Middle frontal gyrus (tissue), 1 donor: Measurements from ENCODE around the gene ECE2.
"Not testable (repeated sequence)": the region's sequence is repeated elsewhere in the genome, so short reads cannot be mapped to it uniquely, and the experiment has no call there.

Experiments
- DNase-seq: peaks from one replicate; pipeline ENCODE4 v3.0.0-alpha.2; 2015; ENCODE audit warnings: low spot score; ENCODE audit errors: extremely low spot score

ECE2 gene

GRCh38 chr3:184262764-184263179 lies 13.1 kb upstream of the ECE2 start:
- no peak for DNase-seq

GRCh38 chr3:184267249-184267648 lies 8.6 kb upstream of the ECE2 start:
- not testable (repeated sequence) for DNase-seq

DNA sequence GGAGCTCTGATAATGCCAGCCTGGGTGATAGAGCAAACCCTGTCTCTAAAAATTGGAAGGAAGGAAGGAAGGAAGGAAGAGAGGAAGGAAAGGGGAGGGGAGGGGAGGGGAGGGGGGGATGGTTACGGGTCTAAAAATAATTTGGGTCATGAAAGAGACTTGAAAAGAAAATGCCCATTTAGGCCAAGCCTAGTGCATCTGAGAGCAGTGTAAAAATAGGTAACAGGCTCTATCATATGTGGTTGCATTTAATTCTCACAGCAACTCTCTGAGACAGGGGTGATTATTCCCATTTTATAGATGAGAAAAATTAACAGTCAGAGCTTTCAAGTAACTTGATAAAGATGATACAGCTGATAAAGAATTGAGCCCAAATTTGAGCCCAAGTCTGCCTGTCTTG lies 3.6 kb upstream of the ECE2 start:
- DNase-seq, result no peak

GRCh38 chr3:184275381-184275701 lies 481 bp upstream of the ECE2 start:
- DNase-seq, result no peak

DNA sequence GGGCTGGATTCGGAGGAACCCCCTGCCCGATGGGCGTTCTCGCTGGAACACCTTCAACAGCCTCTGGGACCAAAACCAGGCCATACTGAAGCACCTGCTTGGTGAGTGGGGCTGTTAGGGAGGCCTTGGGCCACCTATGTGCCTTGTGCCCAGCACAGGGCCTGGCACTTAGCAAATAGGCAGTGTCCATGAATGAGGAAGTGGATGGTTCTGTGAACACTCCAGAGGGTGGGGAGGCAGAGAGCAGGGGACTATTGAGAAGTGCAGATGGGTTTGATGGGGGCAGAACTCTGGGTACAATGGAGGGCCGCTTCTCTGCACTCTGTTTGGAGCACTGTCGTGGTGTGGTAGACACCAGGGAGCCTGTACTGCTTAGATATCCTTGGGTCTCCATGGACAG lies 1.5 kb downstream of the ECE2 start:
- no peak for DNase-seq

DNA sequence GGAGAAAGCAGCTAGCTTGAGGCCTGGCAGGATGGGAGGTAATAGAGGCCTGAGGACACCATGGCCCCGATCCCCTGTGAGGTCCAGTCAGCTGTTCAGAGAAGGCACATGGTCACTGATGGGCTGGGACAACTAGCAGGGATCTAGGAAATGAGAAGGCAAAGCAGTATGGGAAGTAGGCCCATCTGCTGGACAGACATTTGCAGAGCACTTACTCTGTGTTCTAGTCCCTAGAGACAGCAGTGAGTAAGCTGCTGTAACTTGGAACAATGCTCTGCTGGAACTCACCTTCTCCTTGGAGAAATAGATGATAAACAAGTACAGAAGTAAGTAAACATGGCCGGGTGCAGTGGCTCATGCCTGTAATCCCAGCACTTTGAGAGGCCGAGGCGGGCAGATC lies 7.1 kb downstream of the ECE2 start:
- DNase-seq, result no peak

DNA sequence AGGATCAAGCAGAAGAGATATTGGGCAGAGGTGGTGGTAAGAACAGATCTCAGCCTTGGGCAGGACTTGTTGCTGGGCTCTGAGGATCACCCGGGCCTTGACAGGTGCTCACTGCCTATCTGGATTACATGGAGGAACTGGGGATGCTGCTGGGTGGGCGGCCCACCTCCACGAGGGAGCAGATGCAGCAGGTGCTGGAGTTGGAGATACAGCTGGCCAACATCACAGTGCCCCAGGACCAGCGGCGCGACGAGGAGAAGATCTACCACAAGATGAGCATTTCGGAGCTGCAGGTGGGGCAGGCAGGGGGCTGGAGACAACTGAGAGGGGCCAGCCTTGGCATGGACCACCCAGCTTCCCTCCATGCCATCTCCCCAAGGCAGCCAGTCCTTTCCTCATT lies 7.9 kb downstream of the ECE2 start:
- DNase-seq, result no peak

DNA sequence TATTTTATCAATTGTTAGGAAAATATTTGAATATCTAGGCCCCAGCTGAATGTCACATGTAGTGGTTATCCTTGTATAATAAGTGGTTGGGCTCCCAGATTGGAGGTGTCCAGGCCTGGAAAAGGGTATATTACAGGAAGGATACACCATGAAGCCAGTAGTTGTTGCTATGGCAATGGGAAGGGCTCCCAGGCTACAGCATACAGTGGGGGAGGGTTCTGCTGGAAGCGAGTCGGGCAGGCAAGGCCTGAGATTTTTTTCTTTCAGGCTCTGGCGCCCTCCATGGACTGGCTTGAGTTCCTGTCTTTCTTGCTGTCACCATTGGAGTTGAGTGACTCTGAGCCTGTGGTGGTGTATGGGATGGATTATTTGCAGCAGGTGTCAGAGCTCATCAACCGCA lies 8.9 kb downstream of the ECE2 start:
- peak; percentile 56 for DNase-seq

DNA sequence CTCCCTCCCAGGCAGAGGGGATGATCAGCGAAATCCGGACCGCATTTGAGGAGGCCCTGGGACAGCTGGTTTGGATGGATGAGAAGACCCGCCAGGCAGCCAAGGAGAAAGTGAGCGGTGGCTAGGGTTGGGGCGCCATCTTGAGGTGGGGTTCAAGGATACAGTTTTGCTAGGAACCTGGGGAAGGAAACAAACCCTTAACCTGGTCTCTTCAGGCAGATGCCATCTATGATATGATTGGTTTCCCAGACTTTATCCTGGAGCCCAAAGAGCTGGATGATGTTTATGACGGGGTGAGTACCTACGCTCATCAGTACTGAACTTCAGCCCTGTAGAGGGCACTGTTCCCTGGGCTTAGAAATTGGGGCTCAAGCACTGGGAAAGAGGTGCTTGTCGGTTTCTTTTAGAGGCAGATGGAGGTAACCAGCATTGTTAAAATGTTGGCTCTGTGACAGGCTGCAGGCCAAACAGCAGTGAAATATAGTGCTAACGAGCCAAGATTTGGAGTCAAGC lies 13.7 kb downstream of the ECE2 start:
- no peak for DNase-seq

- no peak for DNase-seq
These were observed 14.5 kb downstream of the ECE2 start for GRCh38 chr3:184290331-184290730.

DNA sequence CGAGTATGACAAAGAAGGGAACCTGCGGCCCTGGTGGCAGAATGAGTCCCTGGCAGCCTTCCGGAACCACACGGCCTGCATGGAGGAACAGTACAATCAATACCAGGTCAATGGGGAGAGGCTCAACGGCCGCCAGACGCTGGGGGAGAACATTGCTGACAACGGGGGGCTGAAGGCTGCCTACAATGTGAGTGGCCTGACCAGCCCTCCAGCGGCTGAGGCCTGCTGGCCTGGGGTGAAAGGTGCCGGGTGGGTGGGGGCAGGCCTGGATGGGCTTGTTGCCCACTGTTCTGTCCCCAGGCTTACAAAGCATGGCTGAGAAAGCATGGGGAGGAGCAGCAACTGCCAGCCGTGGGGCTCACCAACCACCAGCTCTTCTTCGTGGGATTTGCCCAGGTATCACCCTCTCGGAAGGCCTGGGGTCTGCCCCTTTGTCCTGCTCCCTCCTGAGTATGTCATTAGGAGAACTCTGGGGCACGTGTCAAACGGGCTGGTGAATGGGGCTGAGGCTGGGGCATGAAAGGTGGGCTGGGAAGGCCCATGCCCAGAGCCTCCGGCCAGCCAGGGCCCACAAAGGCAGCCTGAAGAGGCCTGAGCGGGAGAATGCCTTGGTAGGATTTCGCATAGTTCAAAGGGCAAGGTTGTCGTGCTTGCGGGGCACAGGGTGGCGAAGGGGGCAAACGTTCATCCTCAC lies 15.4 kb downstream of the ECE2 start:
- DNase-seq, result no peak

- DNase-seq, result no peak
These were observed 16.1 kb downstream of the ECE2 start for GRCh38 chr3:184291738-184292445.

DNA sequence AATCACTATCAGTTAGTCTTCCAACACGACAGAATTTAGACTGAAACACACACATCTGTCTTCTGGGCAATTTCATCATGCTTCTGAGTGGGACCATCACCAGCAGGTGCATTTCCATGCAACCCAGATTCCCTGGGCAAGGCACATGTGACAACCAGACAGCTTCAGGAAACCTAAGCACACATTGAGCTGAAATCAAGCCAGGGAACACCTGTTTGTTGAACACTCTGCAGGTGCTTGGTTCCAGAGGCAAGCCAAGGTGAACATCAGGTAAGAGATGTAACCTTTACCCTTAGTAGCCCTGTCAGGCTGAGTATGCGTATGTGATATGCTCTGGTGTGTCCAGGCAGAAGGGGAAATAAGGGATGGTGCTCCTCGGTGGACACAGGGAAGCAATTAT lies 19.9 kb downstream of the ECE2 start:
- DNase-seq, result no peak

DNA sequence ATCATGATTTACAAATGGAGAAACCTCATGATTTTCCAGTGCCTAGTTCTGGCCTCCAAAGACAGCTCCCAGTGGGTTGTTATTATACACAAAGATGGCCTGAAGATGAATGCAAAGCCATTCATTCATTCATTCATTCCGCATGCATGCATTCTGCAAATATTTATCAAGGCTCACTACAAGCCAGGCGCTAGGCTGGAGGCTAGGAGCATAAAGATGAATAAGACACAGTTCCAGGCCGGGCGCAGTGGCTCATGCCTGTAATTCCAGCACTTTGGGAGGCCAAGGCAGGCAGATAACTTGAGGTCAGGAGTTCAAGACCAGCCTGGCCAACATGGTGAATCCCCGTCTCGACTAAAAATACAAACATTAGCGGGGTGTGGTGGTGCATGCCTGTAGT lies 20.8 kb downstream of the ECE2 start:
- DNase-seq, result no peak

GRCh38 chr3:184298759-184299487 lies 23.1 kb downstream of the ECE2 start, which contains the start of gene PSMD2:
PSMD2 (plus strand) TSS chr3:184299241; CDS start chr3:184299267, 26 bp downstream.
- DNase-seq, result peak; percentile 88

DNA sequence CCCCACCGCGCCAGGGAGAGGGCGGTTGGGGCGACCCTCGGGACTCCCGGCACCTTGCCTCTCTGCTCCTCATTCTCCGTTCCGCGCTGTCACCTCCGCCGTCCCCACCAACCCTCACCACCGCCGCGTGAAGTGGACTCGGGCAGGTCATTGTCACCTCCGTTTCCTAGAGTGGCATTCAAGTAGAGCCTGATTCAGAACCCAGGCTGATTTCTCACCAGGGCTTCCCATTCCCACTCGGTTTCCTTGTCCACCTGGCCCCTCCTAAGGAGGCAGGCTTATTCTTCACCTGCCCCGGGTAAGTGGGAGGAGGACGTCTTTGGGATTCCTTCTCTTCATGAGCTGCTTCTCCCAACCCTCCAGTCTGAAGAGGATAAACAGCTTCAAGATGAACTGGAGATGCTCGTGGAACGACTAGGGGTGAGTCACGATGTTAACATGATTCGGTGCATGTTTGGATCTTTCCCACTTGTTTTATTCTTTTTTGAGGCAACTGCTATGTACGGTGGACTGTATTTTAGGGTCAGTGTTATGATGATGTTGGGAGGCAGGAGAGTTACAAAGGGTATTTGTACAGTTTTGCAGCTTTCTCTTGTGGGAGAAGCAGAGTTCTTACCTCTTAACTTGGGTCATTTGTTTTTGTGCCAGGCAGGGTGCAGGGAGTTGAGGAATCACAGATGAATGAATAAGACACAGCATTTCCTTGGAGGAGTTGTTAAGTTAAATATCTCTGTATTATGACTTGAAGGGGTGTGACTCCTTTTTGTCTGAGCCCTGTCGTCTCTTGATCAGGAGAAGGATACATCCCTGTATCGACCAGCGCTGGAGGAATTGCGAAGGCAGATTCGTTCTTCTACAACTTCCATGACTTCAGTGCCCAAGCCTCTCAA lies 23.9 kb downstream of the ECE2 start:
- DNase-seq, result no peak

DNA sequence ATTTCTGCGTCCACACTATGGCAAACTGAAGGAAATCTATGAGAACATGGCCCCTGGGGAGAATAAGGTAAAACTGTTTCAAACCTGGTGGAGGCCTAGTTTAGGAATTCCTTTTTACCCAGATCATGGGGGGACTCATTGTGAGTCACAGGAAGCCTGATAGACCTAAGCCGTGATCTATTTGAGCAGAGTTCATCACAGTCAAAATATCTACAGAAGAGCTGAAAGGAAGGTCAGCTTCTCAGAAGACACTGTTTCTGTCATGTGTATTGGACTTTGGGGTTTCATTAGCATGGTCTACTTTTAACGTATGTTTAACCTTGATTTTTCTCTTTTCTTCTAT lies 24.5 kb downstream of the ECE2 start:
- DNase-seq, result no peak

DNA sequence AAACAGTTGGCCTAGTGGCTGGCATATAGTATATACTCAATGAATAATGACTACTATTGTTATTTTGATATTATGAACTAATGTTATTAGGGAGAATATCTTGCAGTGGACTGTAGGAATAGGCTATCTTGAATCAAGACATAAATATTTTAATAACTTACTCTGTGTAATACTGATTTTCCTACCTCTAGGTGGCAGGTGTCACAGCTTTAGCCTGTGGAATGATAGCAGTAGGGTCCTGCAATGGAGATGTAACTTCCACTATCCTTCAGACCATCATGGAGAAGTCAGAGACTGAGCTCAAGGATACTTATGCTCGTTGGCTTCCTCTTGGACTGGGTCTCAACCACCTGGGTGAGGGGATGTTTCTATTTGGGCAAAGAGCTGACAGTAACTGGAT lies 29.8 kb downstream of the ECE2 start:
- DNase-seq, result no peak

- no peak for DNase-seq
These were observed 30.6 kb downstream of the ECE2 start for GRCh38 chr3:184306341-184306972.

DNA sequence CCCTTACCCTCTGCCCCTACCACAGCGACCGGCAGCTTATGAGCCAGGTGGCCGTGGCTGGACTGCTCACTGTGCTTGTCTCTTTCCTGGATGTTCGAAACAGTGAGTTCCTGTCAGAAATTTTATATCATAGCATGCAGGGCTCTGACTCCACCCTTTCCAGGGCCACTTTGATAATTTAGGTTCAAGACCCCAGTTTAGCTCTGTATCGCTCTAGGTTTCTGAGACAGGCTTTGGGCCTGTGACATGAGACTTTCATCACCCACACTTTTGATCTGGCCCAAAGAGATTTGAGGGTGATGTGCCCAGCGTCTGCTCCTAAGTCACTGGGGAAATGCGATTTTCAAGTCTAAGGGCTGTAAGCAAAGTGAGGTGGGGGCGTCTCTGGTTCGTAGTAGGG lies 32.1 kb downstream of the ECE2 start:
- DNase-seq, result no peak

DNA sequence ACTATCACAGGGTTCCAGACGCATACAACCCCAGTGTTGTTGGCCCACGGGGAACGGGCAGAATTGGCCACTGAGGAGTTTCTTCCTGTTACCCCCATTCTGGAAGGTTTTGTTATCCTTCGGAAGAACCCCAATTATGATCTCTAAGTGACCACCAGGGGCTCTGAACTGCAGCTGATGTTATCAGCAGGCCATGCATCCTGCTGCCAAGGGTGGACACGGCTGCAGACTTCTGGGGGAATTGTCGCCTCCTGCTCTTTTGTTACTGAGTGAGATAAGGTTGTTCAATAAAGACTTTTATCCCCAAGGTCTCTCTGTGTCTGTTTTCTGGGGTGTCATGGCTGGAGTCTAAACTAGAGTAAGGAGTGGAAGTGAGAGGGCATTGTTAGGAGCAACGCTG lies 32.9 kb downstream of the ECE2 start:
- DNase-seq, result no peak
